Adrenal gland (tissue), 5 donors: Measurements from ENCODE around the gene ERMARD.

Source experiments
- CTCF ChIP-seq, 6 experiments: fragments of 450-650 bp in 4 of 6; fragments of 200-600 bp in 2 of 6; sonication (generic) in 1 of 6; IDR thresholded peaks; 1 replicate in 5 of 6; 2 replicates in 1 of 6; pipeline versions ENCODE4 v1.5.1 to v1.8.0; 2016 to 2021; ENCODE audit warnings: antibody characterized with exemption in 6 of 6, mild to moderate bottlenecking in 2 of 6, moderate library complexity in 1 of 6
- POLR2A ChIP-seq, 2 donors: fragments of 450-650 bp; IDR thresholded peaks; one replicate each; pipeline ENCODE4 v1.6.1; 2017; ENCODE audit warnings: antibody characterized with exemption in 2 of 2, mild to moderate bottlenecking in 2 of 2, moderate library complexity in 1 of 2
- donor health status: DM: no; HTN: no; CAD: no.

- TF ChIP-seq CTCF (IDR thresholded peaks at IDR 0.05) (no peak), POLR2A (IDR thresholded peaks at IDR 0.05) (peak in 1 of 2 donors; percentile 67)
Observed at GRCh38 chr6:169723200-169723909, 28.1 kb upstream of the ERMARD start.
